Measurements from ENCODE around the gene PRKN. TPM values are rescaled to one million over a fixed set of nuclear protein-coding genes. Genes with fewer than 3 reads are reported as not detected.

PRKN gene
- total RNA-seq, 2 donors from 2014 or later = 15.7 to 19.3 TPM

DNA sequence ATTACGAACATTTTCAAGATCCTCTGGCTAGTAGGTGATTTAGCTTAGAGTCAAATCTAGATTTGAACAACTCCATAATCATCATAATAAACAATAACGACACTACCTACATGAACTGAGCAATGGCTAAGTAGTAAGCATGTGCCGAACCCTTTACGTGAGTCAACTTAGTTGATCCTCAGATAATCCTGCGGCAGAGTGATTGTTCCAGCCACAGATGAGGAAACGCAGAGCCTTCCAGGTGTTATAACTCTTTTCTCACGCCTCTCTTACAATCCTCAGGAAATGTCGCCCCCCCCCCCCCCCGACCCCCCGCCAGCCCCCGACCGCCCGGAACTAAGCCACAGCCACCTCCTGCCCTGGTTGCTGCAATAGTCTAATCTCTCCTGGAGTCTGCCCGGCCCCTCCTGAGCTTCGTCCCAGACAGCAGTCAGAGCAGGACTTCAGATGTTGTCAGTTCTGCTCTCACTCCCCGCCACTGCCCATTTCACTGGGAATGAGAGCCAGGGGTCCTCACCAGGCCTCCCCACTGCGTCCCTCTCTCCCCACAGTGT is 1312.2 kb downstream of the PRKN start:
- no peak overlapping the region for H3K27ac ChIP-seq
- no peak overlapping the region for H3K4me3 ChIP-seq
- no peaks in the 10 kb centered on the region for H3K36me3 ChIP-seq
- no peaks in the 10 kb centered on the region for H3K27me3 ChIP-seq
- no peak for DNase-seq (ENCODE audit: low spot score)
- no peaks in the 10 kb centered on the region for H3K9me3 ChIP-seq
- H3K4me1 ChIP-seq = peaks cover 0 to 4% of the 10 kb centered on the region in 2 donors
- no peak for TF ChIP-seq CTCF (IDR thresholded peaks at IDR 0.05)

- H3K4me1 ChIP-seq = peaks cover 0 to 4% of the 10 kb centered on the region in 2 donors
- H3K9me3 ChIP-seq = no peaks in the 10 kb centered on the region
- TF ChIP-seq CTCF (IDR thresholded peaks at IDR 0.05) = no peak
- H3K36me3 ChIP-seq = no peaks in the 10 kb centered on the region
- no peaks in the 10 kb centered on the region for H3K27me3 ChIP-seq
- no peak for DNase-seq (ENCODE audit: low spot score)
- no peak overlapping the region for H3K4me3 ChIP-seq
- H3K27ac ChIP-seq = no peak overlapping the region
These were observed 1312.9 kb downstream of the PRKN start for GRCh38 chr6:161414707-161415106.

DNA sequence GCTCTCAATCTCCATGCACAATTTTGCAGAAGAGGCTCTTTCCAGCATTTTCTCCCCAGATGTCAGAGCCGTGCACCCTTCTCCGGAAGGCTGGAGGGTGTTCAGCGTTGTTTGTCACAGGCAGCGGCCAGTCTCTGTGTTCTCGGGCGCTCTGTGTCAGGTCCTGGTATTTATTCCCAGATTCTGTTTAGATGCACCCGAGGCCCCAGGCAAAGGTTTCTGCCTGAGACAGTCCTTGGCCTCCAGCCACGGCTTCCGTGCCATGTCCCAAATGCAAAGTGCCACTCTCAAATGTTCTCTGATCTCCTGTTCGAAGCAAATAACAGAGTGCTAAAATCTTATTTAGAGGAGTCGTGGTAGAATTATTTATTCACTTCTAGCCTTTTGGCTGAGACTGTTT is 1313.4 kb downstream of the PRKN start:
- Histone ChIP-seq H3K27ac (no peak overlapping the region), H3K4me3 (no peak overlapping the region)

DNA sequence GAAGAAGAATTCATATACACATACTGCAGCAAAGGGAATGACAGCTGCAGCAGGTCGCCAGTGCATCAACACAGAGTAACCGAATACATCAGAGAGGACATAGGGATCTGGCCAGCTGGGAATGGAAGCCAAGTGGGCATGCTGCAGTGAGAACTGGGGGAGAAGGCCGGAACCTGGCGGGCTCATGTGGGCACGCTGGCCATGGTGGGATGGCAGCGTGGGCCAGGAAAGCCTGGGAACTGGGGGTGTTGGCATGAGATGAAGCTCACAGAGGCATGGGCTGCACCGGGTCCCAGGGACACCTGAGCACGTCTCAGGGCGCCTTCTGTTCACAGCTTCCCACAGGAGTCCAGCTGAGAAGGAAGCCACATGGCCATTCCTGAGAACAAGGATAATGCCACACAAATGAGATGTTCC is 1314.2 kb downstream of the PRKN start:
- no peak for TF ChIP-seq CTCF (IDR thresholded peaks at IDR 0.05)
- Histone ChIP-seq H3K4me1 (peaks cover 0 to 4% of the 10 kb centered on the region in 2 donors), H3K27me3 (no peaks in the 10 kb centered on the region), H3K9me3 (no peaks in the 10 kb centered on the region), H3K27ac (no peak overlapping the region), H3K4me3 (no peak overlapping the region), H3K36me3 (no peaks in the 10 kb centered on the region)
- DNase-seq (ENCODE audit: low spot score) = no peak

More for the DNA sequence above, 1313.4 kb downstream of the PRKN start:
- Histone ChIP-seq H3K27me3 (no peaks in the 10 kb centered on the region), H3K36me3 (no peaks in the 10 kb centered on the region), H3K9me3 (no peaks in the 10 kb centered on the region), H3K4me1 (peaks cover 0 to 4% of the 10 kb centered on the region in 2 donors)
- no peak for DNase-seq (ENCODE audit: low spot score)
- no peak for TF ChIP-seq CTCF (IDR thresholded peaks at IDR 0.05)

GRCh38 chr6:161412795-161413194 is 1314.8 kb downstream of the PRKN start:
- no peak for TF ChIP-seq CTCF (IDR thresholded peaks at IDR 0.05)
- Histone ChIP-seq H3K36me3 (no peaks in the 10 kb centered on the region), H3K27ac (no peak overlapping the region), H3K4me1 (peaks cover 0 to 4% of the 10 kb centered on the region in 2 donors), H3K4me3 (no peak overlapping the region), H3K27me3 (no peaks in the 10 kb centered on the region), H3K9me3 (no peaks in the 10 kb centered on the region)
- DNase-seq (ENCODE audit: low spot score) = no peak
